Ureter (tissue), 1 donor: ENCODE results near the gene GNA12. TPM values are rescaled to one million over a fixed set of nuclear protein-coding genes. Genes with fewer than 3 reads are reported as not detected.

ENCODE experiments used
- DNase-seq: peaks from one replicate; pipeline ENCODE4 v3.0.0-alpha.2; 2020; ENCODE audit warnings: low spot score
- total RNA-seq: library from RNA; stranded (reverse); gene quantifications from one replicate; pipeline ENCODE4 v1.2.4, GENCODE V29; 2023
- donor health status: DM: yes; HTN: yes; CAD: no.

Gene GNA12, protein sequence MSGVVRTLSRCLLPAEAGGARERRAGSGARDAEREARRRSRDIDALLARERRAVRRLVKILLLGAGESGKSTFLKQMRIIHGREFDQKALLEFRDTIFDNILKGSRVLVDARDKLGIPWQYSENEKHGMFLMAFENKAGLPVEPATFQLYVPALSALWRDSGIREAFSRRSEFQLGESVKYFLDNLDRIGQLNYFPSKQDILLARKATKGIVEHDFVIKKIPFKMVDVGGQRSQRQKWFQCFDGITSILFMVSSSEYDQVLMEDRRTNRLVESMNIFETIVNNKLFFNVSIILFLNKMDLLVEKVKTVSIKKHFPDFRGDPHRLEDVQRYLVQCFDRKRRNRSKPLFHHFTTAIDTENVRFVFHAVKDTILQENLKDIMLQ
- total RNA-seq: 41.8 TPM

DNA sequence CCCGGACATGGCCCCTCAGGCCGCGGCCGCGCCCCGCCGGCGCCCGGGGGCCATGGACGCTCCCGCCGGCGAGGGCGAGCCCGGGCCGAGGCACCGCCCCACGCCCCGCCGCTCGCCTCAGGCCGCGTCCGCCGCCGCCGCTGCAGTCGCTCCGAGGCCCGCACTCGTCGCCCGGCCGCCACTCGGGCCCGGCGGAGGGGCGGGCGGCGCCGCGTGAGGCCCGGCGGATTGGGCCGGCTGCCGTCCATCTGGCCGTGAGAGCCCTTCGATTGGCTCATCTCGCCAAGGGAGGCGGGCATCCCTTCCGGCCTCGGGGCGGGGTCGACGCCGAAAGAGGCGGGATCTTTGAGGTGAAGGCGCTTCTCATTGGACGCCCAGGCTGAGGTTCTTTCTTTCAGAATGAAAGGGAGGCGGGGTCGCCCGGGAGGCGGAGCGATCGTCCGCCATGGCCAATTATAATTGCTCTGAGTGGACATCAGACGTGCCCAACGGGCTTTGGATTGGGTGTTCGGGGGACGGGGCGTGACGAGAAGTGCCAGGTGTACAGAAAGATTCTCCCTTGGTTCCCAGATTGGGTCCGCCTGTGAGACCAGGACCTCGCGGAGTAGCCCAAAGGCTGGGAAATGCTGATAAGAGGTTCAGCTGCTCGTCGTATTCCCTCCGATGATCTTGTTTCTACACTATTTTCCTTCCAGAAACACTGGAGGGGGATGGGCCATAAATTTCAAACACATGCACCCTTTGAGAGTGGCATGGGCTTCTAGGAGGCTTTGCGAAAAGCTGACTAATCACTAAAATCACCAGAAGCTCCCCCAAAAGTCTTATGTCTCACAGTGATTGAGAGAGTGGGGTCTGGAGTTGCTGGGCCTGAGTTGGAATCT is at the start of gene GNA12:
GNA12 (minus strand) TSS at position 156 of the 881 bp plus-strand sequence; CDS start at position 9, 147 bp downstream.
- peak; percentile 99 for DNase-seq

DNA sequence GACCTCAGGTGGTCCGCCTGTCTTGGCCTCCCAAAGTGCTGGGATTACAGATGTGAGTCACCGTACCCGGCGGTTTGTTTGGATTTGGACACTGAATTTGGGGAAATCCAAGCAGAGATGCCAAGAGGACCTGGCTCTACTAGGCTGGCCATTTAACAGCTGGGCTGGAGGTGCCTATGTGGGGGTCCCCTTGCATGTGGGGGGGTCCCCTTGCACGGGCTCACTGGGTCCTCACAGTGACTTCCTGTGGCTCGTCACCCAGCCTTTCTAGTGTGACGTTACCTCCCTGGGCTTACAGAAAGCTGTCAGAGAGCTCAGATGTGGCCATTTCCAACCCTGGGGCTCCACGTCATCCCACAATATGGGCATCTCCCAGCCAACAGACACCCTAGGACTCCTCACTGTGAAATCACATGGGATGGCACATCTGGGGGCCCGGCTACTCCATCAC is 49.3 kb upstream of the GNA12 start:
- DNase-seq: no peak

DNA sequence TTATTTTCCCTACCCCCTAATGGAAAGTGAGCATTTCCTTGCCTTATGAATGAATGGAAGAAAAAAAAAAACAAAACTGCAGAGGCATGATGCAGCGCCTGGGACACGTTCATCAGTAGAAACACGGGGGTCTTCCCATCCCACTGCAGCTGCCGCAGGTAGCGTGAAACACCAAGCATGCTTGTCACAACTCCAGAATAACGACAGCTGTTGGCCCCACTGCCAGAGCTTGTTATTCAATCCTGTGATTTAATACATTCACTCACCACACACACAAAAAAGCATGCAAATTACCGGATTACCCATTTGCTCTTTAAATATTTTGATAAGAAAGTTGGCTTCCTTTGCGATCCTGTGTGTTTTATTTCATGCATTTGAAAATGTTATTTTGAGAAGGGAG is 48.4 kb upstream of the GNA12 start:
- DNase-seq: no peak

DNA sequence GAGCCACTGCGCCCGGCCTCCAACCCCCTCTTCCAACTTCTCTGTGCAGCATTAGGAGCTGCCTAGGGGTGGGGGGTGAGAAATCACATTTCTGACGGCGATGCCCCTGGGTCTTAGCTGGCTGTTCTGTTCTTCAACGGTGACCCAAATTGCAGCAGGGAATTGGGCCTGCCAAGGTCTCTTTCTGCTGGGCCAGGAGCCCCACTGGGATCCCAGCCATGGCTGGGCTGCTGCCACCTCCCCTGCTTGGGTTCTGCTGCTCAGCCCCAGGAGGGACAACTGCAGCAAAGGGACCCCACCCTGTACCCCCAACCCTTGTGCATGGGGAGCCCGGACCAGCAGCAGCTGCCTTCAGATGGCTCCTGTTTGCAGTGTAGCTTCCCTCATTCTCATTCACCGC is 43.7 kb upstream of the GNA12 start:
- no peak for DNase-seq

DNA sequence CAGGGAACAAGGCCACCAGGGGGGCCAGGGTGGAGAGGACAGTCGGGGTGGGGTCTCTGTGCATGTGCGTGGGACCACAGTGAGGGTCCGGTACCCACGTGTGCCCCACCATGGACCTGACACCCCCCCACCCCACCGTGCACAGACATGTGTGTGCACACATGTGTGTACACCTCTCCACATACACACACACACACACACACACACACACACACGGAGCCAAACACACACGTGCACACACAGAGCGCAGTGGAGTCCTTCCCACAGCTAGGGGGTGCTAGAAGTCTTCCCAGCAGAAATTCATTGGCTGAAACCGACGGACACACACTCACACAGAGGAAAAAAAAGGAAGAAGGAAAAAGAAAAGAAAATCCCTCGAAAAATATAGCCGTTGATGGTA is 42.8 kb upstream of the GNA12 start:
- DNase-seq: no peak

DNA sequence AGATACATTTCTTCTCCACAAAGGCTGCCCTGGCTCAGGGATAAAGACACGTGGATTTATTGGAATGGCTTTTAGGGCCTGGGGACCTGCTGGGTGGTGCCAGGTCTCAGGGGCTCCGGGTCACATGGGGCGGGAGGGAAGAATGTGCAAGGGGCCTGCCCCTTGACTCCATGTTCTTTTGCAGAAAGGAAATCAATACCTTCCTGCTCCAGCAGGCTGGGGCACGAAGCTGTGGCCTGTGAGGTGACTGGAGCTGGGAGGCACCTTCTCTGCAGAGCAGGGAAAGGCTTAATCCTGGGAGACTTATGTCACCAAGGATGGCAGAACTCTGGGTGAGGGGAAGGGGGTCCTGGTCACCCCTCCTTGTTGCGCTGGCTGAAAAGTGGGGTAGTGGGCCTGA is 42.3 kb upstream of the GNA12 start:
- no peak for DNase-seq

DNA sequence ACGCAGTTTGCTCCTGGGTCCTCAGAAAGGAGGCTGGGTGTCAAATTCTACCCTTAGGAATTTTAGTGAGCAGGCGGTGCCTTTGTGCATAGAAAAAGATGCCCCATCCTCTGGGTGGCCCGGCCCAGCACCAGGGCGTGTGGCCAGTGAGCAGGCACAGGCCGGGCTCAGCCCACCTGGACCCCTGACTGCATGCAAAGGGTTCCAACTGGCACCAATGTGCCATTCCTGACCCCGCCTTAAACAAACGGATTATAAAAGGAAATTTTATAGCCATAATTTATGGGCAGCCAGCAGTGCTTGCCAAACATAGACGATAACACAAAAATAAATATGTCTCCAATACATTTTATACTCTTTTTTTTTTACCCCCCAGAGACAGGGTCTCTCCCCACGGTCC is 40.1 kb upstream of the GNA12 start:
- DNase-seq: no peak

DNA sequence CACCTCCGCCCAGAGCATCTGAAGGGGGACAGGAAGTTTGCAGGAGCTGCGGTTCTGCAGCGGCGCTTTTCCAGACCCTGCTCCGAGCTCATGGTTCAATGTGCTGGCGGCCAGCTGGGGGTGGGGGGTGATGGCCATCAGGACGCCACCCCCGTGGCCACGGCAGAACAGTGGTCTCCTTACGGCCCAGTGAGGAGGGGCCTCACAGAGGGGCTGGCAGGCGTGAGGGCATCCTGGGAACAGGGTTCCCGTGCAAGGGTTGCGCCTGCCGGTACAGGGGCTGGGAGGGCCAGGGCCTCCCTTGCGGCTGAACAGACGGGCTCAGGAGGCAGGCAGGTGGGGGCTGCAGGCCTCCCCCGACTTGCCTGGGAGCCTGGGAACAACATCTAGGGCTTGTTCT is 39.0 kb upstream of the GNA12 start:
- DNase-seq: no peak

DNA sequence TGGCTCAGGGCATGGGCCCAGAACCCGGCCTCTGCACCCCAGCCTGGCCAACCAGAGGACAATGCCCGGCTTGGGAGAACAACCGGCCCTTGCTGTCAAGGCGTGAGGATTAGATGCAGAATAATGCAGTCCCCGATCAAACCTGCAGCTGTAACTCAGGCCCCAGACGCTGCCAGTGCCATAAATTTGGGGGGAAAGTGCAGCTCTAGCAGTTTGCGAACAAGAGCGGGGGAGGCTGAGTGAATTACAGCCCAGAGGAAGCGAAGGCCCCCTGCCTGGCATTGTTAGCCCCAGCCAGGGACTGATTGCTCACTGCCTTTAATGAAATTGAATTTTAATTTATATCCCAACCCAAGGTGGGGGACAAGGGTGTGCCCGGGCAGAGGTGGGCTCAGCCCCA is 38.0 kb upstream of the GNA12 start:
- no peak for DNase-seq

DNA sequence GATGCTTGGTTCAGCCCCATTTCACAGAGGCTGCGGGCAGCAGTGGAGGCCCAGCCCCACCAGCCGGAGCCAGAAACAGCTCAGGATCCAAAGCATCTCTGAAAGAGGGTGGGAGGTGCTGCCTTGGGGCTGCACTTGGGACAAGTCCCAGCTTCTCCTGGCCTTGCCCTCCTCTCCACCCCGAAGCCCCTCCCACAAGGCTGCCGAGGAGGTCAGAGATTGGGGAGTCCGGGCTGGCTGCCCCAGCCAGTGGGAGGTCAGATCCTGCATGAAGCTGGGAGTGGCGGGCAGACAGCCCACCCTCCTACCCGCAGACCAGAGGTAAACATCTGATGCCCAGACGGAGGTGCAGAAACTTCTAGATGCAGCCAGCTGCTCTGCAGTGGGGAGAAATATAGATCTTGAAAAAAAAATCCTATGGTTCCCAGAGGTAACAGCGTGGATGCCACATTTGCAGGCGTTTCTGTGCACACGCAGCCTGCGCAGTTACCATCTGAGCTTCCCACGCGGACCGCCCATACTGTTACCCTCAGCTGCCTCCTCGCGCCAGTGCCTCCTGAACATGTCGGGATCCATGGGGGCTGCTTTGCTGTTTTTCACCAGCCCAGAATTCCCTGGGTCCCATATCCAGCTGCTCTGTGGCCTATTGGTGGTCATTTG is 36.9 kb upstream of the GNA12 start:
- no peak for DNase-seq

DNA sequence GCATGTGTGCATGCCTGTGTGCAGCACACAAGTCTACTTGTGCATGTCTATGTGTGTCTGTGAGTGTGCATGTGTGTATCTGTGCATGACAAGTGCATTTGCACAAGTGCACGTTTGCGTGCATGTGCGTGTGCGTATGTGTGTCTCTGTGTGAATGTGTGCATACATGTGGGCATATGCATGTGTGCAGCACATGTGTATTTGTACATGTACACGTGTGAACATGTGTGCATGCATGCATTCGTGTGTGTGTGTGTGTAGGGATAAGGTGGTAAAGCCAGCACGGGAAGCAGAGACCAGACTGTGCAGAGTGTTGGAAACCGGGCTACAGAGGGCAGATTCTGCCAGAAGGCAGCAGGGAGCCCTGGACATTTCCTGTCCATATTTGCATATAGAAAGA is 35.9 kb upstream of the GNA12 start:
- DNase-seq: no peak

DNA sequence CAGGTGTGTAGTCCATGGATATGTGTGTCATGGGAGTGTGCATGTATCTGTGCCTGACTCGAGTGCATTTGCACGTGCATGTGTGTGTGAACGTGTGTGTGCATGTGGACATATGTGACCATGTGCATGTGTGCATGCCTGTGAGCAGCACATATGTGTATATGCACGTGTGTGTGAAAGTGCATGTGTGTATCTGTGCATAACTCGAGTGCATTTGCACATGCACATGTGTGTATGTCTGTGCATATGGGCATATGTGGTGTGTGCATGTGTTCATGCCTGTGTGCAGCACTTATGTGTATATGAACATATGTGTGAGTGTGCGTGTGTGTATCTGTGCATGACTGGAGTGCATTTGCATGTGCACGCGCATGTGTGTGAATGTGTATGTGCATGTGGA is 35.2 kb upstream of the GNA12 start:
- DNase-seq: no peak

DNA sequence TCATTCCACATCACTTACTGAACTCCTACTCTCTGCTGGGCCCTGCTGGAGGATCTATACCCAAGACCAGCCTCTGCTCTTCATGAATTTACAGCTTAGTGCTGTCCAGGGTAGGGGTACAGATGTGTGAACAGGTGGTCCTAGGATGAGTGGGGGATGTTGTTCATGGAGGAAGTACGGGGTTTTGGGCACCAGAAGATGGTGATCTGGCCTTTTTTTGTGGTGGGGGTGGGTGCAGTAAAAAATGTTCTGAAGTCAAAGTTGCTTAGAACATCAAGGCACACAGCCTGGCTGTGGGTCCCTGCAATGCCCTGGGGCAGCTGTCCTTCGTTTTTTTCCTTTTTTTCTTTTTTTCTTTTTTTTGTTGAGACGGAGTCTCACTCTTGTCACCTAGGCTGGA is 34.2 kb upstream of the GNA12 start:
- no peak for DNase-seq

DNA sequence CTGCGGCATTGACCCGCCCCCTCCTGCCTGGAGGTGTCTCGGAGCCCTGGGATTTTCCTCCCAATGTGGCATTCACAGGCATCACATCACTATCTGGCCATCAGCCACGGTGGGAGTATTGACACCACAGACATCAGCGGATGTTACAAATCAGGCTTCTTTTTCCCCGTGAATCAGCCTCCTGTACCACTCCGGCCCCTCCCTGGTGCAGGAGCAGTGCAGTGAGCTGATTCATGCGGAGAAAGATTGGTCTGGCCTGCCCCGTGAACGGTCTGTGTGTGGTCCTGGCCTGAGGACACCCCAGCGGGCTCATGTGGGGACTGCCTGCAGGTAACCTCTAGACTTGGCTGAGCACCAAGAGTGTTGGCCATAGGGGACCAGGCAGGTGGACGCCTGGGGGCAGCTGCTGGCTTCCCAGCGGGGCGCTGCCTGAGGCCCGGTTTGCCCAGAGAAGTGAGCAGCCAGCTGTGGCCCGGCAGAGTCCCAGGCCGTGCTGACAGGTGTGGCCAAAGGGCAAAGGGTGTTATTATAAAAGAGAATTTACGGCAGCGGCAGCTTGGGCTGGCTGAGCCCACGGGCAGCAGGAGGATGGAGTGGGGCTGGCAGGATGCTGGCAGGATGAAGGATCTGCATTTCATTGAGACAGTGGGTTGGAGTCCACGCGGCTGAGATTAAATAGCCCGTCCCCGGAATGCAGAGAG is 32.1 kb upstream of the GNA12 start:
- no peak for DNase-seq

DNA sequence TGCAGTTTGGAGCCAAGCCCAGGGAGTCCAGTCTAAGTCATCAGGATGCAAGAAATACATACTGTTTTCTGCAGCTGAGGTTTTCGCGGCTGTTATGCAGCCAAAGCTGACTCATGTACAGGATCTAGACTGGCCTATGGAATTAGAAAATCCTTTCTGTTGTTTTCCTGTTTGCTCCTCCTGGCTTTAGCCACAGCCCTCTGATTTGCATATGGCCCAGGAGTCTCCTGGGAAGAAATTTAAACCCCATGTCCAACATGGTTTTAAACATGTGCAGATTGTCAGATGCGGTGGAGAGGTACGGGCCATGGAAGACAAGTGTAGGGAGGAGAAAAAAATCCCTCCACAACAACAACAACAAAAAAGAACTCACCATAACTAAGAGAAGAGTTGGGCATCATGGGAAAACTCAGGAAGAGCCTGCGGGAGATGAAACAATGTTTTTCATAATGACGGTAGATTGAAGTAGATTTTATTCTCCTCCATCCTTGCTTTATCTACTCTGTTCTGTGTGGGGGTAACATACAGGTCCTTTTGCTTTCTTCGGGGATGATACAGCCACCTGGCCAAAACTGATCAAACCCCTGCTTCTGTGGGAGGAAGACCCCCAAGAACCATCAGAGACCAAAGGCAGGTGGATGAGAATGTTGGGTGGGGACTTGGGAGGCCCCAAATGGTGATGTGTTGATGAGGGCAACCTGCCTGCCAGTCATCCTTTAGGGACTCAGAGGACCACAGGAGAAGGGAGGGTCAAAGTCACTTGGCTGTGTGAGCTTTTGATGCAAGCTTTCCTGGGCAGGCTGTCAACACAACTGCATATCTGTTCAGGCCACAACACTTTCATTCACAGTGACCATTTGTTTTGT is 29.8 kb upstream of the GNA12 start:
- no peak for DNase-seq

DNA sequence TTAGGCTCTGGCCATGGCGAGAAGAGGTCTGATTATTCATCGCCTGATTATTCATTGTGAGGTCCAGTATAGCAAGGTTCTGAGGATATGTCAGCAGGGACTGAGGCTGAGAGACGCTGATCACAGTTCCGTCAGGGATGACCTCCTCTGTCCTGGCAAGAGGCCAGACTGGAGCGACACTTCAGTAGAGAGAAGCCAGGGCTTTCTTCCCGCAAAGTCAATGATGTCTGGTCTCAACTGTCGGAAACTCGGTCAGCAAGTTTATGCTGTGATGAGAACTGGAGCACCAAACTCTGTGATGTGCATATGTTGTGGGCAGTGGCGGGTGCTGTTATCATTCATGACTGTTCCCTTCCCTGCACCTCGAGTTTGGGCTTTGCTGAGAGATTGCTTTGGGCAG is 29.0 kb upstream of the GNA12 start:
- no peak for DNase-seq

DNA sequence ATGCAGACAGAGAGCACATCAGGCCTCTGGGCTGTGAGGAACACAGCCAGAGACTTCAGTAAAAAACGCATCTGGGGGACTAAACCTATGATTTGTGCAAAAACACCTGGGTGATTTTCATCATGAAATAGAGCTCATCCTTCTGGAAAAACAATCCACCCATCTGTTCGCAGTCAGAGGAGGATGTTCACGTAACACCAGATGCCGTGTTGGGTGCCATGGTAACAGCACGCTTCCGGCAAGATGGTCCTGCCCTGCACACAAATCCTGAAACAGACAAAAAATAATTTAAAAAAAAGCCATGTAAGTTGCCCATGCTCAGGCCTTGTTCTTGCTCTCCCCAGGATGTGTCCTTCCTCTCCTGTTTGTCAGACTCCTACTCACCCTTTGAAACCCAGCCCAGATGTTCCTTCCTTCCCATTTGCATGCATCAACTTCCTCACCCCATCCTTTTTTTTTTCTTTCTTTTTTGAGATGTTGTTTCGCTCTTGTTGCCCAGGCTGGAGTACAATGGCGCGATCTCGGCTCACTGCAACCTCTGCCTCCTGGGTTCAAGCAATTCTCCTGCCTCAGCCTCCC is 28.3 kb upstream of the GNA12 start:
- DNase-seq: no peak

DNA sequence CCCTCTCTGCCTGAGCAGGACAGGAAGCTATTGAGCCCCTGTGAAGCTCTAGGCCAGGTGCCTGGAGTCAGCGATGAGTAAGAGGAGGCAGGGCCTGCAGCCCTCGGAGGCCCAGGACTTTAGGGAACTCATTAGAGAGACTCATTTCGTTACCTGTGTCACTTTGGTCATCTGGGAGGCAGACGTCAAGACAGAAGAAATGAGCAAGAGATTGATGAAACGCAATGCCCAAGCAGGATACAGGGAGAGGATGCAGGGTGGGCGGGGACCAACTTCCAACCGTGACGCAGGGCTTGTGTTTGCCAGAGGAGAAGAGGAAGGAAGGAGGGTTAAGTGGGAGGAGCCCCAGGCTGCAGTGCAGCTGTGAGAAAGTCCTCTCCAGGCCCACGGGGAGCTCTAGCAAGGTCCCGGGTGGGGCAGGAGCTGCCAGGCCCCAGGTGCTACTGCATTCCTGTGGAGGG is 26.4 kb upstream of the GNA12 start:
- peak; percentile 80 for DNase-seq

DNA sequence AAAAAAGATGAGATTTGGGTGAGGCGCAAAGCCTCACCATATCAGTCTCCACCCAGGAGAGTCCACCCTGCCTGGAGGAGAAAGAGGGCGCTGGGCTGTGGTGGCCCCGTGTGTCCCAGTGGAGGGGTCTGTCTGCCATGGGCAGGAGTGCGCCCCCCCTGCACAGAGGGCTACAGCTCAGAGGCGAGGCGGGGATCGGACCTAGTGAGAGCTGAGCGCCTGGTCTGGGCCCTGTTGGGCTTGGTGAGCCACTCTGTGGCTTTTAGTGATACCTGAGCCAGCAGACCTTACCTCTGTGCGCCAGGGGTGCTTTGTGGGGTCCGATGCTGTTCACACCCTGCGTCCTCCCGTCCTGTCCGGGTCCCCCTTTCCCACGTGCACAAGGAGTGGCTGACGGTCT is 25.9 kb upstream of the GNA12 start:
- no peak for DNase-seq

DNA sequence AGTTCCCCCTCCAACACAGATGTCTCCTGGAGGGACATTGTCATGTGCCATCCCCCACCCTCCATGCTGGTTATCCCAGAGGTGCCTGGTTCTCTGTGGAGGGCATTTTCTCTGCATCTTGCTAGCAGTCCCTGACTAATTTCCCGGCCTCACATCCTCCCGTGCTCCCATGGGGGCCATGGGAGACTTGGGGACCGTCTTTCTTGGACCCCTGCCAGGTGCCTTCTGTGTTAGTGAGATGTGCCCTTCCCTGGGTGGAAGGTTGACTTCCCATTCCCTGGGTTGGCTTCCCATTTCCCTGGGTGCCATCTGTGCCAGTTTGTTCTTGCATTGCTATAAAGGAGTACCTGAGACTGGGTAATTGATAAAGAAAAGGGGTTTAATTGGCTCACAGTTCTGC is 22.5 kb upstream of the GNA12 start:
- DNase-seq: no peak
